ENCODE results near the gene SDSL. TPM values are rescaled to one million over a fixed set of nuclear protein-coding genes. Genes with fewer than 3 reads are reported as not detected.

The SDSL gene
- total RNA-seq, 2 donors from 2014 or later: 6.2 to 8.5 TPM

DNA sequence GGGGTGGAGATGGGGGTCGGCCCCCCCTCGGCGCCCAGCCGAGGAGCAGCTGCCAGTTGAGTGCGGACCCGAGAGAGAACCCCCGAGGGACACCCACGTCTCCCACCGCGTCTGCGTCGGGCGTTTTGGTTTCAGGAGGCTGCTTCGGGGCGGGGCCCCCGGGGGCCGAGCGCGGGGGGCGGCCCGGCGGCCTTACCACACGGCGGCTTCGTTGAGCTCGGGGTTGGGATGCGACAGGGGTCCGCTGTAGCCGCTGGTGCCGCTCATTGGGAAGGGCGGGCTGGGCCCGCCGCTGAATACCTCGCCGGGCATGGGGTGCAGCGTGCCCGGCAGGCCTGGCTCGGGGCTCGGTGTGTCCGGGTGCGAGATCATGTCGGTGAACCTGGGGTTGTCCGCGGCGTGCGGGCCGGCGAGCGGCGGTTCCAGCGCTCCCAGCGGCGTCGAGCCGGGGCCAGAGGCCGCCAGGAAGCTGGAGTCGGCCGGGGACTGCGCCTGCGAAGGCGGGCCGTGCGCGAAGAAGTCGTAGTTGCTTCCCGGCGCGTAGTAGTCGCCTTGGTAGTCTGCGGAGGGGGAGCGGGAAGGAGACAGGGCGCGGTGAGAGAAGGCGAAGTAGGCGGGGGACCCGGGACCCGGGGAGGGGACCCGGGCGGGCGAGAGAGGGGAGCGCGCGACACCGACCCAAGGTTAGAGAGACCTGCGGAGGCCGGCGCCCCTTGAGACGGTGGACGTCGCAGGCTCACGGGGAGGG, 41.0 kb downstream of the SDSL start:
- no peaks in the 10 kb centered on the region for H3K36me3 ChIP-seq
- TF ChIP-seq, protein P1, sequence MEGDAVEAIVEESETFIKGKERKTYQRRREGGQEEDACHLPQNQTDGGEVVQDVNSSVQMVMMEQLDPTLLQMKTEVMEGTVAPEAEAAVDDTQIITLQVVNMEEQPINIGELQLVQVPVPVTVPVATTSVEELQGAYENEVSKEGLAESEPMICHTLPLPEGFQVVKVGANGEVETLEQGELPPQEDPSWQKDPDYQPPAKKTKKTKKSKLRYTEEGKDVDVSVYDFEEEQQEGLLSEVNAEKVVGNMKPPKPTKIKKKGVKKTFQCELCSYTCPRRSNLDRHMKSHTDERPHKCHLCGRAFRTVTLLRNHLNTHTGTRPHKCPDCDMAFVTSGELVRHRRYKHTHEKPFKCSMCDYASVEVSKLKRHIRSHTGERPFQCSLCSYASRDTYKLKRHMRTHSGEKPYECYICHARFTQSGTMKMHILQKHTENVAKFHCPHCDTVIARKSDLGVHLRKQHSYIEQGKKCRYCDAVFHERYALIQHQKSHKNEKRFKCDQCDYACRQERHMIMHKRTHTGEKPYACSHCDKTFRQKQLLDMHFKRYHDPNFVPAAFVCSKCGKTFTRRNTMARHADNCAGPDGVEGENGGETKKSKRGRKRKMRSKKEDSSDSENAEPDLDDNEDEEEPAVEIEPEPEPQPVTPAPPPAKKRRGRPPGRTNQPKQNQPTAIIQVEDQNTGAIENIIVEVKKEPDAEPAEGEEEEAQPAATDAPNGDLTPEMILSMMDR (IDR thresholded peaks at IDR 0.05): no peak
- no peak for TF ChIP-seq POLR2A (IDR thresholded peaks at IDR 0.05)
- TF ChIP-seq POLR2AphosphoS5 (IDR thresholded peaks at IDR 0.05): no peak
- H3K27ac ChIP-seq: no peak overlapping the region
- no peak for DNase-seq (ENCODE audit: low spot score)
- no peak overlapping the region for H3K4me3 ChIP-seq
- peaks cover 10% of the 10 kb centered on the region for H3K4me1 ChIP-seq (replicated peaks)
- 1% methylated on average over 39 of the region's 91 CpGs for WGBS
- peaks cover 54% of the 10 kb centered on the region for H3K27me3 ChIP-seq (replicated peaks; ENCODE audit: insufficient read depth)
- intact Hi-C loops (cut with DNase I): loop anchor here (5.0 to 10.0 kb wide), 2 partner anchors 232 to 449 kb away; no protein-coding TSS in a partner anchor
- no peaks in the 10 kb centered on the region for H3K9me3 ChIP-seq

DNA sequence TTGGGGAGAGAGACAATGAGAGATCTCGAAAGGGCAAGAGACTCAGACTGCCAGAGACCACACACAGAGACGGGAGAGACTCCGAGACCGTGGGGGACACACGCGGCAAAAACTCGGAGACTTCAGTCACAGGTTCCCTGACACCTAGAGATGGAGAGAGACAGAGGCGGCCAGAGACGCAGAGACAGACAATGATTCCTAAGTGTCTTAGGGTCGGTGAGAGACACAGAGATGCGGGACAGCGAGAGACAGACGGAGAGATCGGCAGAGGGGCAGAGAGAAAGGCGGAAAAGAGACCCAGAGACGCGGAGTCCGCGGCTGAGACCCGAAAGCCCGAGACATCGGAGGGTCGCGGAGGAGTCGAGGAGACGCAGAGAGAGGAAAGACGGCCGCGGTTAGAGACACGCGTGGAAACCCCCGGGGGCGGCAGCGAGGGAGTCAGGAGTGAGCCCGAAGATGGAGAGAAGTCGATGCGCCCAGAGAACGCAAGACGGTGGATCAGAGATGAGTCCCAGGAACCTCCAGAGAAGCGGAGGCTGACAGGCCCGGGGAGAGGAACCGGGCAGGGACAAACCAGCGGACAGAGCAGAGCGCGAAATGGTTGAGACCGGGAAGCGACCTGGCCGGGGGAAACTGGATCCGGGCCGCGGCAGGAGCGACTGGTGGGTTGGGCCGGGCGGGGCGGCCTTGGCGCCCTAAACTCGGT, 41.7 kb downstream of the SDSL start:
- no peak for TF ChIP-seq POLR2AphosphoS5 (IDR thresholded peaks at IDR 0.05)
- TF ChIP-seq POLR2A (IDR thresholded peaks at IDR 0.05): no peak
- WGBS: 3% methylated on average over 57 of the region's 57 CpGs
- peaks cover 58% of the 10 kb centered on the region for H3K27me3 ChIP-seq (replicated peaks; ENCODE audit: insufficient read depth)

DNA sequence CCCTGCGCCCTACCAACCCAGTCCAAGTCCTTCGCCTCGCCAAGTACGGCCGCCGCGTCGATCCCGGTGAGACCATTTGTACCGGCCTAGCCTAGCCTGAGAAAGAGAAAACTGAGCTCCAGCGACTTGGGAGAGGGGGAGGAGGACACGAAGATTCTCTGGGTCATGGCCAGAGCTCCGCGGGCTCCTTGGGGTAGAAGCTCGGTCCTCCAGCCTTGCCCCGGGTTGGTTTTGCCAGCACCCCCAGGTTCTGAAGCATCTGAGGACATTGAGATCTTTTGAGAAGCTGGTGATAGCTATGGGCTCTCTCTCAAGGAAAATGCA, 42.2 kb downstream of the SDSL start:
- Histone ChIP-seq H3K9me3 (no peaks in the 10 kb centered on the region), H3K27ac (no peak overlapping the region), H3K36me3 (no peaks in the 10 kb centered on the region), H3K4me3 (no peak overlapping the region), H3K4me1 (replicated peaks) (peaks cover 10% of the 10 kb centered on the region), H3K27me3 (replicated peaks; ENCODE audit: insufficient read depth) (peaks cover 58% of the 10 kb centered on the region)
- 3% methylated on average over 16 of the region's 16 CpGs for WGBS
- intact Hi-C loops (cut with DNase I): loop anchor here (5.0 to 10.0 kb wide), 2 partner anchors 230 to 448 kb away; no protein-coding TSS in a partner anchor
- TF ChIP-seq, protein P1 (IDR thresholded peaks at IDR 0.05): no peak
- TF ChIP-seq POLR2AphosphoS5 (IDR thresholded peaks at IDR 0.05): no peak
- TF ChIP-seq POLR2A (IDR thresholded peaks at IDR 0.05): no peak
- DNase-seq (ENCODE audit: low spot score): no peak

More for the DNA sequence above, 41.7 kb downstream of the SDSL start:
- intact Hi-C loops (cut with DNase I): loop anchor here (5.0 to 10.0 kb wide), 2 partner anchors 231 to 448 kb away; no protein-coding TSS in a partner anchor
- Histone ChIP-seq H3K36me3 (no peaks in the 10 kb centered on the region), H3K4me1 (replicated peaks) (peaks cover 10% of the 10 kb centered on the region), H3K27ac (no peak overlapping the region), H3K9me3 (no peaks in the 10 kb centered on the region), H3K4me3 (no peak overlapping the region)
- DNase-seq (ENCODE audit: low spot score): no peak

DNA sequence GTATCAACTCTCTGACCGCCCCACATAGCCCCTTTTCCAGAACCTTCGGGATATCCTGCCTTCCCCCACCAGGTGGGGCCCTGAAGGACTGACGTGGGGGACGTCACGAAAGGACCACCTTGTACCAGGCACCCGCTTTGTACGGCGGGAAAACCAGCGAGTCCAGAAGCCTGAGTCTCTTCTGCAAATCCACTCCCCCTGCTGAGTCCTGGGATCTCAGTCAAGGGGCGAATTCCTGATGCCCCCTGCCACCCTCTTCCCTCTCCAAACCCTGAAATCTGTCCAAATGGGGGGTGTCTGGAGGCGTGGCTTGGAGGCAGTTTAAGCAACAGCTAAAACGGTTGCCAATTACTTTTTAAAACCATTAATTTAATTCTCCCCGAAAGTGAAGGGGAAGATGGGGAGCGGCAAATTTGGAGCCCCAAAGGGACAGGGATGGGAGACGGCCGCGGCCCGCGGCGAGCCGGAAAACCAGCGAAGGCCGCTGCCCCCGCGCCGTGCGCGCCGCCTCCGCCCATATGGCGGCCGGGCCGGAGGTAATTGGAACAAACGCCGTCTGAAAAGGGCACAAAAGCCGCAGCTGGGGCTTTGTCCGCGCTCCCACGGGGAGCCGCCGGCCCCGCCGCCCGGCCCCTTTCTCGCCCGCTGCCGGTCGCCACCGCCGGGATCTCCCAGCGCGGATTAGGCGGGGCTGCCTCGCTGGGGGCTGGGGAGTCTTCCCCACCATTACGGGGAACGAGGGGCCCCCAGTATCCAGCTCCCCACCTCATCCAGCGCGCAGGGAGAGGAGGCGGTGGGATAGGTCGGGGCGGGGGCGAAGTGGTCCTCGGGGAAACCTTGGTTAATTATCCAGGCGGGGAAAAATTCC, 42.9 kb downstream of the SDSL start:
- intact Hi-C loops (cut with DNase I): loop anchor here (5.0 to 10.0 kb wide), 2 partner anchors 230 to 447 kb away; no protein-coding TSS in a partner anchor
- Histone ChIP-seq H3K27ac (no peak overlapping the region), H3K9me3 (no peaks in the 10 kb centered on the region), H3K36me3 (no peaks in the 10 kb centered on the region), H3K27me3 (replicated peaks; ENCODE audit: insufficient read depth) (peaks cover 64% of the 10 kb centered on the region), H3K4me1 (replicated peaks) (peaks cover 10% of the 10 kb centered on the region), H3K4me3 (no peak overlapping the region)
- no peak for TF ChIP-seq POLR2AphosphoS5 (IDR thresholded peaks at IDR 0.05)
- TF ChIP-seq POLR2A (IDR thresholded peaks at IDR 0.05): no peak
- TF ChIP-seq, protein P1 (IDR thresholded peaks at IDR 0.05): no peak
- WGBS: 2% methylated on average over 63 of the region's 64 CpGs
- no peak for DNase-seq (ENCODE audit: low spot score)
